Esophagus squamous epithelium (tissue), 5 donors: ENCODE data around the gene POMC. TPM values are rescaled to one million over a fixed set of nuclear protein-coding genes. Genes with fewer than 3 reads are reported as not detected.

Experiments used
- DNase-seq: peaks from one replicate; lab custom pipeline; 2025; lab: John Stamatoyannopoulos, UW
- H3K27ac ChIP-seq, 4 donors: fragments of 200-600 bp; sonication (generic); one replicate each; pipeline ENCODE4 v1.5.1; 2016 to 2019; ENCODE audit warnings: mild to moderate bottlenecking in 1 of 4
- H3K27me3 ChIP-seq, 4 donors: fragments of 200-600 bp; sonication (generic); 1 replicate in 3 of 4; 2 replicates in 1 of 4; pipeline versions ENCODE4 v1.5.1 to v1.6.0; 2017 to 2021; ENCODE audit warnings: antibody characterized with exemption in 1 of 4
- H3K36me3 ChIP-seq, 3 donors: fragments of 200-600 bp; sonication (generic); one replicate each; pipeline ENCODE4 v1.5.1; 2016 to 2019
- H3K4me1 ChIP-seq, 3 donors: fragments of 200-600 bp; sonication (generic); one replicate each; pipeline ENCODE4 v1.5.1; 2017 to 2019
- H3K4me3 ChIP-seq, 4 donors: fragments of 200-600 bp; sonication (generic); 1 replicate in 3 of 4; 2 replicates in 1 of 4; pipeline ENCODE4 v1.5.1; 2016 to 2019; ENCODE audit warnings: mild to moderate bottlenecking in 2 of 4, moderate library complexity in 1 of 4
- H3K9me3 ChIP-seq, 3 donors: fragments of 200-600 bp; sonication (generic); one replicate each; pipeline ENCODE4 v1.5.1; 2016 to 2019
- POLR2A ChIP-seq, 4 donors: fragments of 450-650 bp; IDR thresholded peaks; one replicate each; pipeline ENCODE4 v1.6.1; 2017; ENCODE audit warnings: antibody characterized with exemption in 4 of 4, mild to moderate bottlenecking in 4 of 4, moderate library complexity in 3 of 4
- WGBS, 2 donors: methylation state at CpG; one replicate each; pipeline ENCODE4 v1.1.5; 2018; 5-methylcytosine and 5-hydroxymethylcytosine counted together
- intact Hi-C: fragments of 100-400 bp; cut with DNase I; formaldehyde crosslinking; loops from one replicate; pipeline ENCODE4 v1.15.0; 2022
- total RNA-seq, 4 donors: library from RNA; depleted of rRNA; stranded (reverse); fragments of >200 nt; gene quantifications; one replicate each; pipeline ENCODE4 v1.1.0, GENCODE V29; 2016
- TF ChIP-seq, protein P1 (sequence below), 6 experiments: fragments of 450-650 bp in 4 of 6; fragments of 200-600 bp in 2 of 6; sonication (generic) in 2 of 6; IDR thresholded peaks; one replicate each; pipeline ENCODE4 v1.5.1; 2016 to 2019; ENCODE audit warnings: antibody characterized with exemption in 6 of 6, mild to moderate bottlenecking in 4 of 6, moderate library complexity in 4 of 6
- donor health status: DM: yes; HTN: yes; CAD: no.

POMC gene
- total RNA-seq, 4 donors from 2014 or later: 3.1 to 6.1 (median 3.4) TPM; not detected in 1

DNA sequence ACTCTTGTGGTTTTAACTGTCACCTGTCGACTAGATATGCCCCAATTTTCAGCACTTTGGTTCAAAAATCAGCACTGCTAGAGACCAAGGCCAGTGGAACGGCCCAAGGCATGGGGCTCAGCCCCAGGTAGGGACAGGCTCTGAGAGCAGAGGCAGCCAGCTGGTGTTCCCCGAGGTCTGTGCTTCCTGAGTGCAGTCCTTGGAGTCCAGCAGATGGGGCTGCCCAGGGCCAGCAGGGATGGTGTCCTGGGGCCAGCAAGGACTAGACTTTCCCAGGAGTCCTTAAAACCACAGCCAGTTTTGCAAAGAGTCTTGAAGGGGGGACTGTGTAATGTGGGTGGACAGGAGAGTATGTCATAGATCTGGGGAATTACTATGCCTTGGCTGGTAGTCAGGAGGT lies 56.3 kb downstream of the POMC start:
- H3K27me3 ChIP-seq: no peaks in the 10 kb centered on the region
- no peak overlapping the region for H3K27ac ChIP-seq
- intact Hi-C loops: no loop called here
- 54 to 73% methylated on average over 1 to 2 of the region's 3 CpGs for WGBS, 2 donors
- H3K36me3 ChIP-seq: no peaks in the 10 kb centered on the region
- no peak for DNase-seq
- no peak overlapping the region for H3K4me3 ChIP-seq
- TF ChIP-seq POLR2A (IDR thresholded peaks at IDR 0.05): no peak
- TF ChIP-seq, protein P1, sequence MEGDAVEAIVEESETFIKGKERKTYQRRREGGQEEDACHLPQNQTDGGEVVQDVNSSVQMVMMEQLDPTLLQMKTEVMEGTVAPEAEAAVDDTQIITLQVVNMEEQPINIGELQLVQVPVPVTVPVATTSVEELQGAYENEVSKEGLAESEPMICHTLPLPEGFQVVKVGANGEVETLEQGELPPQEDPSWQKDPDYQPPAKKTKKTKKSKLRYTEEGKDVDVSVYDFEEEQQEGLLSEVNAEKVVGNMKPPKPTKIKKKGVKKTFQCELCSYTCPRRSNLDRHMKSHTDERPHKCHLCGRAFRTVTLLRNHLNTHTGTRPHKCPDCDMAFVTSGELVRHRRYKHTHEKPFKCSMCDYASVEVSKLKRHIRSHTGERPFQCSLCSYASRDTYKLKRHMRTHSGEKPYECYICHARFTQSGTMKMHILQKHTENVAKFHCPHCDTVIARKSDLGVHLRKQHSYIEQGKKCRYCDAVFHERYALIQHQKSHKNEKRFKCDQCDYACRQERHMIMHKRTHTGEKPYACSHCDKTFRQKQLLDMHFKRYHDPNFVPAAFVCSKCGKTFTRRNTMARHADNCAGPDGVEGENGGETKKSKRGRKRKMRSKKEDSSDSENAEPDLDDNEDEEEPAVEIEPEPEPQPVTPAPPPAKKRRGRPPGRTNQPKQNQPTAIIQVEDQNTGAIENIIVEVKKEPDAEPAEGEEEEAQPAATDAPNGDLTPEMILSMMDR (IDR thresholded peaks at IDR 0.05): no peak
- no peaks in the 10 kb centered on the region for H3K9me3 ChIP-seq
- H3K4me1 ChIP-seq: no peaks in the 10 kb centered on the region

Other genes starting within 250 kb of the POMC start
- 10 to 100 TPM; 14.8 to 48.3 (median 34.3) TPM for gene ADCY3, start 248.3 kb downstream of the POMC start, total RNA-seq
- 1 to 10 TPM; 2.1 to 4.6 (median 4.2) TPM for gene DNAJC27, start 196.6 kb downstream of the POMC start, total RNA-seq
- gene EFR3B, start 126.5 kb downstream of the POMC start, total RNA-seq: 1 to 10 TPM in 1 of 4 donors, under 1 TPM in 3; under 0.01 to 1.4 (median 0.32) TPM
- gene DNMT3A, start 173.3 kb upstream of the POMC start, total RNA-seq: 10 to 100 TPM in 1 of 4 donors, 1 to 10 TPM in 3; 4.1 to 13.6 (median 8.2) TPM